Measurements from ENCODE around the gene HS6ST3. TPM values are rescaled to one million over a fixed set of nuclear protein-coding genes. Genes with fewer than 3 reads are reported as not detected.

Gene HS6ST3
- total and polyA plus RNA-seq, 9 of the 15 experiments (the other 6 are each of a cell fraction or from before 2014, with no cell fraction given) = not detected

GRCh38 chr13:96690998-96691397 lies 601.1 kb downstream of the HS6ST3 start (continued):
- TF ChIP-seq REST (IDR thresholded peaks at IDR 0.05; ENCODE audit: borderline replicate concordance) = no peak
- TF ChIP-seq REST (CRISPR knock-in tag; IDR thresholded peaks at IDR 0.05; ENCODE audit: low read depth) = no peak
- TF ChIP-seq TEAD1 (CRISPR knock-in tag; IDR thresholded peaks at IDR 0.05) = no peak
